Omental fat pad (tissue), 4 donors: Measurements from ENCODE around the gene AGBL4. TPM values are rescaled to one million over a fixed set of nuclear protein-coding genes. Genes with fewer than 3 reads are reported as not detected.

Source experiments
- ATAC-seq: fragments of 150-250 bp; one replicate; pipeline ENCODE4 v1.9.1; 2016; ENCODE audit warnings: mild to moderate bottlenecking, moderate library complexity; ENCODE audit not compliant: low FRiP score
- DNase-seq: peaks from one replicate; pipeline ENCODE4 v3.0.0-alpha.2; 2019; ENCODE audit warnings: low spot score
- CTCF ChIP-seq, 3 donors: fragments of 450-650 bp; IDR thresholded peaks; one replicate each; pipeline ENCODE4 v1.5.1; 2016 to 2017; ENCODE audit warnings: antibody characterized with exemption in 3 of 3, mild to moderate bottlenecking in 3 of 3, moderate library complexity in 2 of 3
- total RNA-seq, 4 donors: library from RNA; depleted of rRNA; stranded (reverse); fragments of >200 nt; gene quantifications; one replicate each; pipeline ENCODE4 v1.1.0, GENCODE V29; 2016

Gene AGBL4
- total RNA-seq, 4 donors from 2014 or later = 0.31 to 1.1 (median 0.50) TPM

DNA sequence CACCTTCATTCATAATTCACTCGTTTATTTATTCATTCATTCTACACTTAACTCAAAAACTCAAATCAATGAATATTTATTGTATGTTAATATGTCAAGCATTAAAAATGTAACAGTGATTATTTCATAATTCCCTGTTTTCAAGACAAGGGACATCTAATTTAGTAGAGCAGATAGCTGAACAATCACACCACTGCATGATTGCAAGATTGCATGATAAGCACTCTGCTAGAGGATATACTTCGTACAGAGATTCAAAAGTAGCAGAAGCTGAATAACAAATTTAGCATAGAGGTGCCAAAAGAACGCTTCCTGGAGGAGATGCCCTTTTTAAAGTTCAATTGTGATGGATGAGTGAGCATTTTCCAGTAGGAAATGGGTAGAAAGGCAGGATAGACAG lies 1056.4 kb downstream of the AGBL4 start:
- ATAC-seq = no peak
- no peak for TF ChIP-seq CTCF (IDR thresholded peaks at IDR 0.05)

DNA sequence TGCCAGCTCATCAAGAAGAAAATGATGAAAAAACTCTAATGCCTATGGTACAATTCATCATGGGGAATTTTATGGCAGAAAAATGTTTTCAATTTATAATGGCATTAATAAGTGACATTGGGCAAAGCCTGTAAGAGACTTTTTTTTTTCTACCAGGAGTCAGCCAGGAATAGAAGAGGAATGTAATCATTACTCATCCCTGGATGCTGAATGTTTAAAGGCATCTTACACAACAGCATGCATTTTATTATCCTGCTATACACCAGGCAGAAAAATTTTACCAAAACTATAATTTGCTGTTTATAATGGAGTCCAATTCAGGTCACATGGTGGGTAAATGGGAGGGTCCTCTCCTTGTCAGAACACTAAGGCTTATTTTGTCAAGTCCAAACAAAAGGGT lies 1057.2 kb downstream of the AGBL4 start:
- no peak for ATAC-seq
- no peak for TF ChIP-seq CTCF (IDR thresholded peaks at IDR 0.05)
- no peak for DNase-seq

More for the DNA sequence above, 1056.4 kb downstream of the AGBL4 start:
- DNase-seq = no peak

DNA sequence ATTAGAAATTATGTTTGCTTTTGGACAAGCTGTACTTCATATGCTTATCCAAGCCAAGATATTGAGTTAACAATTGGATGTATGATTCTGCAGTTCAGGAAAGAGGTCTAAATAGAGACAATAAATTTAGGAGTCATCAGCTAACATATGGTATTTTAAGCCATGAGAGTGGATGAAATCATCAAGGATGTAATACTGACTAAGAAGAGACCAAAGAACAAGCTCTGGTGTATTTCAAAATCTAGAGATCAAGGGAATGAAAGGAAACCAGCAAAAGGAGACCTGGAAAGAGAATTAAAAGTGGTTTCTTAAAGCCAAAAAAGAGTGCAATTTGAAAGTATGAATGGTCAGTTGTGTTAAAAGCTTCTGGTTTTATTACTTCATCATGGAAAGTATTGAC lies 1063.4 kb downstream of the AGBL4 start:
- DNase-seq (no peak), ATAC-seq (no peak)
- TF ChIP-seq CTCF (IDR thresholded peaks at IDR 0.05) = no peak

- ATAC-seq (no peak), DNase-seq (no peak)
- TF ChIP-seq CTCF (IDR thresholded peaks at IDR 0.05) = no peak
Measured at GRCh38 chr1:48955774-48956173, 1068.0 kb downstream of the AGBL4 start.

DNA sequence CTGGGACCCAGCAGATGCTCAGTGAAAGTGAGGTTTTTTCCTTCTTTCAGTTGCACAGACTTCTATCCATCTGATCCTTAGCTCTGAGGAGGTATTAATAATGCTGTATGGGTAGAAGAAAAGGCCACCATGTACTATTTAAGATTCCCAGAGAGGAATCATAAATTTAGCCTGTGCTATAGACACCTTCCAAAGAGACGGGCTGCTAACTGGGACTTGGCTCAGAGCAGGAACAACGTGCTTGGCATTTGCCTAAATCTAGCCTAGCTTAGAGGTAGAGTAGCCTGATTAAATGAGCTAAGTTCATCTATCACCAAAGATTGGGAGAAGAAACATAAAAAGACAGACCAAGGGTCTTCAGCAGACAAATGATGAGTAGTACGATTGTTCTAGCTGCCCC lies 1070.1 kb downstream of the AGBL4 start:
- ATAC-seq (no peak), DNase-seq (no peak)
- no peak for TF ChIP-seq CTCF (IDR thresholded peaks at IDR 0.05)

DNA sequence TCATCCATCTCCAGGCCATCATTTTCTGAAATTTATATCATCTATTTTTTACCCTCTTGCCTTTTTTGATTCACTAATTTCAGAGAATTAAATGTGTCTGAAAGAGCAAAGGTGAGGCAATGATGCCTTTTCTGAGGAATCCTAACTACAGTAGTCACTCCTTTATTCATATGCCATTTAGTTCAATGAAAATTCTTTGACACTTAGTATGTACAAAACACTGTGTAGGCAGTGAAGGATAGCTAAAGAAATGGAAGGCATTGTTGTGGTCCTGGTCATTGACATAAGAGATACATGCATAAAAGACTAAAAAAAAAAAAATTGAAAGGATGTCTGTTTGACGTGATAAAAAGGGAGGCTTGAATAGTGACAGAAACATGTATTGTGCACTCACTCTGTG lies 1075.2 kb downstream of the AGBL4 start:
- ATAC-seq = no peak
- no peak for TF ChIP-seq CTCF (IDR thresholded peaks at IDR 0.05)
- no peak for DNase-seq

GRCh38 chr1:48947761-48948537 lies 1075.8 kb downstream of the AGBL4 start:
- TF ChIP-seq CTCF (IDR thresholded peaks at IDR 0.05) = no peak
- DNase-seq (no peak), ATAC-seq (no peak)
